Peyer's patch (tissue), 4 donors: ENCODE data around the gene HECTD4.

ENCODE experiments used
- POLR2A ChIP-seq, 2 donors: fragments of 450-650 bp; IDR thresholded peaks; one replicate each; pipeline ENCODE4 v1.5.1; 2017; ENCODE audit warnings: antibody characterized with exemption in 2 of 2, mild to moderate bottlenecking in 2 of 2, moderate library complexity in 2 of 2
- TF ChIP-seq, protein P1 (sequence below), 6 experiments: fragments of 450-650 bp in 4 of 6; fragments of 200-600 bp in 2 of 6; sonication (generic) in 1 of 6; IDR thresholded peaks; one replicate each; pipeline ENCODE4 v1.5.1; 2017 to 2019; ENCODE audit warnings: antibody characterized with exemption in 6 of 6, mild to moderate bottlenecking in 3 of 6, moderate library complexity in 1 of 6

- no peak for TF ChIP-seq POLR2A (IDR thresholded peaks at IDR 0.05)
- TF ChIP-seq, protein P1, sequence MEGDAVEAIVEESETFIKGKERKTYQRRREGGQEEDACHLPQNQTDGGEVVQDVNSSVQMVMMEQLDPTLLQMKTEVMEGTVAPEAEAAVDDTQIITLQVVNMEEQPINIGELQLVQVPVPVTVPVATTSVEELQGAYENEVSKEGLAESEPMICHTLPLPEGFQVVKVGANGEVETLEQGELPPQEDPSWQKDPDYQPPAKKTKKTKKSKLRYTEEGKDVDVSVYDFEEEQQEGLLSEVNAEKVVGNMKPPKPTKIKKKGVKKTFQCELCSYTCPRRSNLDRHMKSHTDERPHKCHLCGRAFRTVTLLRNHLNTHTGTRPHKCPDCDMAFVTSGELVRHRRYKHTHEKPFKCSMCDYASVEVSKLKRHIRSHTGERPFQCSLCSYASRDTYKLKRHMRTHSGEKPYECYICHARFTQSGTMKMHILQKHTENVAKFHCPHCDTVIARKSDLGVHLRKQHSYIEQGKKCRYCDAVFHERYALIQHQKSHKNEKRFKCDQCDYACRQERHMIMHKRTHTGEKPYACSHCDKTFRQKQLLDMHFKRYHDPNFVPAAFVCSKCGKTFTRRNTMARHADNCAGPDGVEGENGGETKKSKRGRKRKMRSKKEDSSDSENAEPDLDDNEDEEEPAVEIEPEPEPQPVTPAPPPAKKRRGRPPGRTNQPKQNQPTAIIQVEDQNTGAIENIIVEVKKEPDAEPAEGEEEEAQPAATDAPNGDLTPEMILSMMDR (IDR thresholded peaks at IDR 0.05), result no peak
Measured at GRCh38 chr12:112367965-112368364, 14.3 kb downstream of the HECTD4 start.
